GM19240 (cell line): Measurements from ENCODE around the gene MCMBP.
"Not testable (repeated sequence)": the region's sequence is repeated elsewhere in the genome, so short reads cannot be mapped to it uniquely, and the experiment has no call there.

Experiments
- DNase-seq: peaks from one replicate; pipeline ENCODE4 v3.0.0; 2011; ENCODE audit warnings: low spot score; ENCODE audit not compliant: insufficient read length

Gene MCMBP

GRCh38 chr10:119872860-119873681 lies 428 bp upstream of the MCMBP start:
- DNase-seq = peak; percentile 67

GRCh38 chr10:119871881-119872609 lies 598 bp downstream of the MCMBP start:
- no peak for DNase-seq

GRCh38 chr10:119869398-119869797 lies 3.2 kb downstream of the MCMBP start:
- not testable (repeated sequence) for DNase-seq

- DNase-seq = no peak
Measured at GRCh38 chr10:119867317-119867716, 5.3 kb downstream of the MCMBP start.

DNA sequence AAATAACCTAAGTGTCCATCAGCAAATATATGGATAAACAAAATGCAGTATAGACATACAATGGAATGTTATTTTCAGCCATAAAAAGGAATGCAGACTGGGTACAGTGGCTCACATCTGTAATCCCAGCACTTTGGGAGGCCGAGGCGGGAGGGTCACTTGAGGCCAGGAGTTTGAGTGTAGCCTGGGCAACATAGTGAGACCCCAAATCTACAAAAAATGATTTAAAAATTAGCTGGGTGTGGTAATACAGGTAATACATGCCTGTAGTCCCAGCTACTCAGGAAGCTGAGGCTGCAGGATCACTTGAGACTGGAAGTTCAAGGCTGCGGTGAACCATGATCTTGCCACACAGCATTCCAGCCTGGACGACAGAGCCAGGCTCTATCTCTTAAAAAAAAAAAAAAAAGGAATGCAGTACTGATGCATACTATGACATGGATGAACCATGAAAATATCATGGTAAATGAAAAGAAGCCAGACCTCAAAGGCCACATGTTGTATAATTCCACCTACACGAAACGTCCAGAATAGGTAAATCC lies 6.9 kb downstream of the MCMBP start:
- DNase-seq = no peak

- no peak for DNase-seq
Measured at GRCh38 chr10:119863951-119864565, 8.6 kb downstream of the MCMBP start.

- DNase-seq = no peak
Measured at GRCh38 chr10:119862524-119862923, 10.1 kb downstream of the MCMBP start.

DNA sequence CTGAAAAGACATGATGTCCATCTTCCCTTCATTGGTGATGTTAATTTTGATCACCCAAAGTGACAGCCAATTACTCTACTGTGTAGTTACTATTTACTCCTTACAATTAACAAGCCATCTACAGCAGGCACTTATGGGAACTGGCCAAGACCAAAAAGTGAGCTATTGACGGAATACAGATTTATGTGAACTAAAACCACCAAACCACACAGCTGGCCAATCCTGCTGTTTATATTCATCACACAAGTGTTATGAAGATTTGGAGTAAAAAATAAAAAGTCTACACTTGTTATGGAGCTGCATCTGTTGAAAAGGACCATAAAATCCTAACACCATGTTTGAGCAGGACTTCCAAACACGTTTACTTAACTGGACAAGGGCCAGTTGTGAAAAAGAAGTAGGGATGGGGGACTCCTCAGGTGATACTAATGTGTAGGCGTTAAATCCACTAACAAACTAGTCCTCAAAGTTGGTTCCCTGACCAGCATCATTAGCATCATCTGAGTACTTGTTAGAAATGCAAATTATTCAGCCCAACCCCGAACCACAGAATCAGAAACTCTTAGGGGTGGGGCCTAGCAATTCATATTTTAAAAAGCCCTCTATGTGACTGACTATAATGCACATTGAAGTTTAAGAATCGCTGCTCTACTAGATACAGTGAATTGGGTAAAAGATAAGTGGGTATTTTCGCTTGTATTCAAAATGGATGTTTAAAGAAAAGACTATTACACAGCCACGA lies 11.6 kb downstream of the MCMBP start:
- no peak for DNase-seq

DNA sequence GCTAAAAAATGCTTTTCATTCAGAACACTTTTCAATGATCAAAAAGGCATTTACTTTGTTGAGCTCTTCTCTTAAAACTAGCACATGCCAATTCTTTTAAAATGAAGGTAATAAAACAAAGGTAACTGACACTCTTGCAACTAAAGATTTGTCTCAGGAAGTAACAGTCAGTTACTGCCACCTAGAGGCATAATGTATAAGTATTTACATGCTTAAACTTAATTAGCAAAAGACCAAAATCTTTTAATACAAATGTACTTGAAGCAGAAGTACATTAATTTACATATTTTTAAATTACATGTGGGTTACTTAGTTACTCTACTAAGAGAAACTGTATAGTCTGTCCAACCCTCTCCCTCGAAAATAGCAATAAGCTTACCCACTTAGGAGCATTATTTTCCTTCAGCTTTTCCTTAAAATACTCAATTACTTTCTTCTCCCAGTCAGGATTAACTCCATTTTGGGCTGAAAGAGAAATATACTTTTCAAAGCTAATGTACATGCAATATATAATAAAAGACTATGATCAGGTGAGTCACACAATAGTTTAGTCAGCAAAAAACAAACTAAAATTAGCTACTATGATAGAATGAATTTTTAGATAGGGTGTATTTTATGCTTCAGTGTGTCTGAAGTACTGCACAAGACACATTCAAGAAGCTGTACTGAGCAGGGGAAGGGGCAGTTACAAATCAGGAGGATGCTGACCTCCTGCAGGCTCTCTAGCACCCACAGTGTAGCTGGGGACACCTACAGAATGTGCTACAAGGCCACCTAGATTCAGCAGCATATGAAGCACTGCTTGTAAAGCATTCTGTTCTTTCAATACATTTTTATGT lies 13.0 kb downstream of the MCMBP start:
- DNase-seq = peak; percentile 5

DNA sequence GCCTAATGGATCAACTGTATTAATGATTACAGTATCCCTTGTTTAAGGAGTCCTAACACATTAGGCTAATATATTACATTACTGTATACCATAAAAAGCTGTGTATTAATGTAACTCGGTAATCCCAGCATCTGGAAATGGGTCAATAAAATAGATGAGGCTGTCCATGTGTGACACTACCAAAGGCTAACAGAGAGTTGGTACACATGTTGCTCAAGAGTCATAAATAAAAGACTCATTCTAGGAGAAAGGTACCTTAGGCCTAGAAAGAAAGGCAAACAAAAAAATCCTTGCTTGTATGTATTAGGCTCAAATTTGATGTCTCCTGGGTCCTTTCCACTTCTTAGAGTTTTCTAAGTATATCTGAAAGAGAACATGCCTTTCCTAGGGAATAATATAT lies 14.6 kb downstream of the MCMBP start:
- no peak for DNase-seq

DNA sequence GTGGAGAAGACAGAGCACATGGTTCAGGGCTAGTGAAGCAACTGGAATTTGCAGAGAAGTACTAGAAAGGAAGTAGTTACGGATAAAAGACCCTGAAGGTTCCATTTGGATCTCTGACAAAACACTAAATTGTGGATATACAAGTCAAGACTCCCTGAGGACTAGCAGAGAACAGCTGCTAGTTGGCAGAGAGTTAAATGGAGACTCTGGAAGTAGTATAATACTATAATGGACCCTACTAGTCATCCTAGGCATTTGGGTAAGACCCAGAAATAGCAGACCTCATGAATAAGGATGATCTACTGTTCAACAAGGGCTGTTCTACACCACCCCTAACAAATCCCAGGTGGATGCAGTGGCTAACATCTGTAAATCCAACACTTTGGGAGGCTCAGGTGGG lies 19.1 kb downstream of the MCMBP start:
- DNase-seq = no peak

- no peak for DNase-seq
Measured at GRCh38 chr10:119852822-119853221, 19.8 kb downstream of the MCMBP start.

DNA sequence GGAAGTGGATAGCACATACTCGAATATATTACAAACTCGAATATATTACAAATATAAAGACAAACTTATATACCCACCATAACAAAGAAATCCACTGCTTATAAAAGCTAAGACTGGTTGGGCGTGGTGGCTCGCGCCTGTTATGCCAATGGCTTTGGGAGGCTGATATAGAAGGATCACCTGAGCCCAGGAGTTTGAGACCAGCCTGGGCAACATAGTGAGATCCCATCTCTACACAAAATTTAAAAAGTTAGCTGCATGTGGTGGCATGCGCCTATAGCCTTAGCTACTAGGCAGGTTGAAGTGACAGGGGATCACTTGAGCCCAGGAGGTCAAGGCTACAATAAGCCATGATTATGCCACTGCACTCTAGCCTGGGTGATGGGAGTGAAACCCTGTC lies 20.4 kb downstream of the MCMBP start:
- DNase-seq = no peak

DNA sequence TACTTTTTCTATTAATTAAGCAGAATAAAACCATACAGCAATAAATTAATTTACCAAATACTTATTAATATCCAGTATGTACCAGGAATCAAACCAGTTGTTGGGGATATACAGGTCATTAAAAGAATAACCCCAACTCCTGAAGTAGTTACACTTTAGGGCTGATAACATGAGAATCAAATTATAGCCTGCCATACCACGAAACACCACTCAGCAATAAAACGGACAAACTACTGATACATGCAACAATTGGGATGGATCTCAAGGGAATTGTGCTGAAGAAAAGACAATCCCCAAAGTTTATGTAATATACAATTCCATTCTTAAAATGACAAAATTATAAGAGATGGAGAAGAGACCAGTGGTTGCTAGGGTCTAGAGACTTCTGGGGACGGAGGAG lies 22.7 kb downstream of the MCMBP start:
- DNase-seq = no peak

GRCh38 chr10:119849031-119849789 lies 23.4 kb downstream of the MCMBP start:
- DNase-seq = no peak

GRCh38 chr10:119845656-119846055 lies 27.0 kb downstream of the MCMBP start:
- DNase-seq = no peak

GRCh38 chr10:119834188-119834587 lies 38.5 kb downstream of the MCMBP start:
- no peak for DNase-seq

DNA sequence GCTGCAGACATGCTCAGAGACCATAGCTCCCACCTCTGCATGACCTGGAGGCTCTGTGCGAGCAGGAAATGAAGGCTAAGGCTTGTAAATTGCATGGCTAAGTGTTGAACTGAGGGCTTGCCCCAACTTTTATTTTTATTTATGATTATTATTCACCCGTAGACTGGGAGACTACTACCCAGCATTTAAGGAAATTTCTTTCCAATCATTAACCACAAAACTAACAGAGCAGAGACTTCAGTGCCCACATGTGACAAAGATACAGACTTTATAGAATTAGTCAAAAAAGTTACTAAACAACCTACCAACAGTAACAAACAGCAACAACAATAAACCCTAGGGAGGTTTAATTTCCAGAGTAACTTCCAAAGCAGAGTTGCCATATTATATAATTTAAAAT lies 39.7 kb downstream of the MCMBP start:
- no peak for DNase-seq

- DNase-seq = no peak
Measured at GRCh38 chr10:119831656-119832055, 41.0 kb downstream of the MCMBP start.

DNA sequence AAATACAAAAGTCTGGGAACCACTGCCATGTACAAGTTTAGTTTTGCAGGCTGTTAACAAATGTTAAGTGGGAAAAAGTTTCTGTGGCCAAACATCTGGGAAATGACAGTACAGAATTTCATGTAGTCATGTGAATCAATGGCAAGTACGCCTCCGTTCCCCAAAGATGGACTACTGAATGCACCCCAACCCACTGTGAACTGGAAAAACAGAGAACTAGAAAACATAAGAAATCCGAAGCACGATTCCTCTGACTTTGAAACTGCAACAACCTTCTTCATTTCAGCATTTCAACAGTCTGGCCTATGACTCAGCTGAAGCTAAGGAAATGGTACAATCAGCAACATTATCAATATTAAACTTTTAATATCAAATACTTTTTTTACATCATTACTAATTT lies 41.8 kb downstream of the MCMBP start:
- no peak for DNase-seq
